DOHH2 (cell line): Measurements from ENCODE around the gene DNAJC11.
A peak's percentile ranks its signal among the peaks of the same experiment; 100 is the strongest.
"Not testable (repeated sequence)": the region's sequence is repeated elsewhere in the genome, so short reads cannot be mapped to it uniquely, and the experiment has no call there.

ENCODE experiments used
- H3F3A ChIP-seq: fragments of 200-600 bp; sonication (generic), shearing (Covaris generic); 2 replicates; pipeline ENCODE4 v1.6.0; 2016; ENCODE audit warnings: antibody characterized with exemption, mild to moderate bottlenecking; ENCODE audit not compliant: control insufficient read depth, insufficient read depth
- H3K27ac ChIP-seq: fragments of 200-600 bp; sonication (generic); 2 replicates; pipeline ENCODE4 v1.5.1; 2014; ENCODE audit warnings: low read depth, mild to moderate bottlenecking, low read length, moderate library complexity
- H3K27me3 ChIP-seq: fragments of 200-600 bp; sonication (generic); 2 replicates; pipeline ENCODE4 v1.6.1; 2014; ENCODE audit warnings: mild to moderate bottlenecking, low read length, mixed read lengths; ENCODE audit not compliant: control insufficient read depth
- H3K36me3 ChIP-seq: fragments of 200-600 bp; sonication (generic); 2 replicates; pipeline ENCODE4 v1.6.1; 2014; ENCODE audit warnings: mild to moderate bottlenecking, low read length, moderate library complexity, mixed read lengths; ENCODE audit not compliant: control insufficient read depth
- H3K4me1 ChIP-seq: fragments of 200-600 bp; sonication (generic); 2 replicates; pipeline ENCODE4 v1.6.1; 2014; ENCODE audit warnings: mild to moderate bottlenecking, low read length, mixed read lengths; ENCODE audit not compliant: control insufficient read depth
- H3K4me2 ChIP-seq: fragments of 200-600 bp; sonication (generic); 2 replicates; pipeline ENCODE4 v1.6.0; 2014; ENCODE audit warnings: mild to moderate bottlenecking, low read length, moderate library complexity
- H3K4me3 ChIP-seq: fragments of 200-600 bp; sonication (generic); 2 replicates; pipeline ENCODE4 v1.5.1; 2014; ENCODE audit warnings: mild to moderate bottlenecking, low read length, mixed read lengths
- H3K79me2 ChIP-seq: fragments of 200-600 bp; sonication (generic); 2 replicates; pipeline ENCODE4 v1.6.1; 2014; ENCODE audit warnings: mild to moderate bottlenecking, low read length, mixed read lengths; ENCODE audit not compliant: control insufficient read depth
- H3K9me2 ChIP-seq: fragments of 200-600 bp; sonication (generic); replicated peaks from 2 replicates; pipeline ENCODE4 v1.6.1; 2014; ENCODE audit warnings: mild to moderate bottlenecking, low read length, mixed read lengths; ENCODE audit not compliant: control insufficient read depth
- H3K9me3 ChIP-seq: fragments of 200-600 bp; sonication (generic); 2 replicates; pipeline ENCODE4 v1.6.1; 2014; ENCODE audit warnings: antibody characterized with exemption, low read length, mixed read lengths; ENCODE audit not compliant: control insufficient read depth, insufficient read depth
- H4K20me1 ChIP-seq: fragments of 200-600 bp; sonication (generic); 2 replicates; pipeline ENCODE4 v1.6.0; 2014; ENCODE audit warnings: low read depth, mild to moderate bottlenecking, antibody characterized with exemption, low read length, moderate library complexity; ENCODE audit not compliant: control insufficient read depth, insufficient read depth
- CTCF ChIP-seq: fragments of 200-600 bp; sonication (generic); IDR thresholded peaks from one replicate; pipeline ENCODE4 v1.5.1; 2014; ENCODE audit warnings: antibody characterized with exemption, mild to moderate bottlenecking, low read depth, low read length; ENCODE audit not compliant: poor library complexity, severe bottlenecking
- EZH2phosphoT487 ChIP-seq: fragments of 200-600 bp; sonication (generic); IDR thresholded peaks from 2 replicates; pipeline ENCODE4 v1.6.1; 2017; ENCODE audit warnings: borderline replicate concordance, mild to moderate bottlenecking, antibody characterized with exemption, low read length, moderate library complexity, mixed read lengths

Gene DNAJC11

GRCh38 chr1:6601049-6601922, 100.3 kb downstream of the DNAJC11 start:
- no peaks in the 10 kb centered on the region for H3K9me3 ChIP-seq
- peaks cover 10% of the 10 kb centered on the region; the same call in 1 of the 2 replicates for H3K36me3 ChIP-seq
- peaks cover 10% of the 10 kb centered on the region; the same call in 1 of the 2 replicates for H4K20me1 ChIP-seq
- H3K4me2 ChIP-seq, result peak overlapping the region; percentile 93
- H3F3A ChIP-seq, result peaks cover 10% of the 10 kb centered on the region
- H3K4me1 ChIP-seq, result peaks cover 45% of the 10 kb centered on the region
- H3K9me2 ChIP-seq, result no peaks in the 10 kb centered on the region
- H3K27me3 ChIP-seq, result peaks cover 43% of the 10 kb centered on the region
- no peak overlapping the region for H3K27ac ChIP-seq
- TF ChIP-seq EZH2phosphoT487, result no peak
- peak; percentile 37 for TF ChIP-seq CTCF
- H3K79me2 ChIP-seq, result peaks cover 25% of the 10 kb centered on the region
- peak overlapping the region; percentile 80 for H3K4me3 ChIP-seq

- no peak overlapping the region for H3K27ac ChIP-seq
Measured at GRCh38 chr1:6600410-6601048, 101.1 kb downstream of the DNAJC11 start.

GRCh38 chr1:6599991-6600390, 101.6 kb downstream of the DNAJC11 start:
- H3K27me3 ChIP-seq, result peaks cover 43% of the 10 kb centered on the region
- peaks cover 45% of the 10 kb centered on the region for H3K4me1 ChIP-seq
- H3K4me2 ChIP-seq, result peak overlapping the region; percentile 93
- not testable (repeated sequence) for H4K20me1 ChIP-seq, H3K27ac ChIP-seq, H3K9me3 ChIP-seq, H3K9me2 ChIP-seq
- peaks cover 13% of the 10 kb centered on the region; the same call in 1 of the 2 replicates for H3K36me3 ChIP-seq
- peaks cover 25% of the 10 kb centered on the region for H3K79me2 ChIP-seq
- peak overlapping the region; percentile 80 for H3K4me3 ChIP-seq
- peaks cover 13% of the 10 kb centered on the region for H3F3A ChIP-seq

More at GRCh38 chr1:6600410-6601048, 101.1 kb downstream of the DNAJC11 start:
- peaks cover 10% of the 10 kb centered on the region for H3F3A ChIP-seq
- H3K4me3 ChIP-seq, result peak overlapping the region; percentile 80
- H3K9me2 ChIP-seq, result no peaks in the 10 kb centered on the region
- H3K27me3 ChIP-seq, result peaks cover 43% of the 10 kb centered on the region
- TF ChIP-seq EZH2phosphoT487 (no peak), CTCF (no peak)
- no peaks in the 10 kb centered on the region for H3K9me3 ChIP-seq
- peaks cover 10% of the 10 kb centered on the region; the same call in 1 of the 2 replicates for H4K20me1 ChIP-seq
- H3K79me2 ChIP-seq, result peaks cover 25% of the 10 kb centered on the region
- H3K4me2 ChIP-seq, result peak overlapping the region; percentile 93
- H3K36me3 ChIP-seq, result peaks cover 10% of the 10 kb centered on the region; the same call in 1 of the 2 replicates
- H3K4me1 ChIP-seq, result peaks cover 45% of the 10 kb centered on the region
